GM21825 (cell line): ENCODE results near the gene SLC13A2.

Experiments used
- ATAC-seq: cut with Tn5 transposase; IDR thresholded peaks from one replicate; pipeline ENCODE4 v1.9.1; 2021; ENCODE audit warnings: mild to moderate bottlenecking, moderate library complexity; ENCODE audit not compliant: unreplicated experiment

The SLC13A2 gene

DNA sequence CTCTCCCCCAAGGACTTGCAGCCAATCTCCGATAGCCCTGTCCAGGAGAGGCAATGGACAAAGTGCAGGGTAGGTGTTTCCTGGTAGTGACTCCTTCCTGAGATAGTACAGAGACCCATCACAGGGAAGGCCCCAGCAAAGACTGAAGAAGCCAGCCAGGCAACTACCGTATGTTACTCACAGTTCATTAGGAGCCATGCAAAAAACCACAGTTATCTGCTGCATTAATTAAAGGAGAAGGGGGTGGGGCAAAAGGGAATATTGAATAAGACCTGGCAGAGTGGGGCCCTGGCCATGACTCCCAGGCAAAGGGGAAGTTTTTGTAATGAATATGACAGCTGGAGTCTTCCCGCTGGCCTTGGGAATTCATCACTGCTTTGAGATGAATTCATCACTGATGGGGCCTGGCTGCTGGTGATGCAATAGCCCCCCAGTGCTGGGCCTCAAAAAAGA is 2.5 kb upstream of the SLC13A2 start:
- no peak for ATAC-seq

DNA sequence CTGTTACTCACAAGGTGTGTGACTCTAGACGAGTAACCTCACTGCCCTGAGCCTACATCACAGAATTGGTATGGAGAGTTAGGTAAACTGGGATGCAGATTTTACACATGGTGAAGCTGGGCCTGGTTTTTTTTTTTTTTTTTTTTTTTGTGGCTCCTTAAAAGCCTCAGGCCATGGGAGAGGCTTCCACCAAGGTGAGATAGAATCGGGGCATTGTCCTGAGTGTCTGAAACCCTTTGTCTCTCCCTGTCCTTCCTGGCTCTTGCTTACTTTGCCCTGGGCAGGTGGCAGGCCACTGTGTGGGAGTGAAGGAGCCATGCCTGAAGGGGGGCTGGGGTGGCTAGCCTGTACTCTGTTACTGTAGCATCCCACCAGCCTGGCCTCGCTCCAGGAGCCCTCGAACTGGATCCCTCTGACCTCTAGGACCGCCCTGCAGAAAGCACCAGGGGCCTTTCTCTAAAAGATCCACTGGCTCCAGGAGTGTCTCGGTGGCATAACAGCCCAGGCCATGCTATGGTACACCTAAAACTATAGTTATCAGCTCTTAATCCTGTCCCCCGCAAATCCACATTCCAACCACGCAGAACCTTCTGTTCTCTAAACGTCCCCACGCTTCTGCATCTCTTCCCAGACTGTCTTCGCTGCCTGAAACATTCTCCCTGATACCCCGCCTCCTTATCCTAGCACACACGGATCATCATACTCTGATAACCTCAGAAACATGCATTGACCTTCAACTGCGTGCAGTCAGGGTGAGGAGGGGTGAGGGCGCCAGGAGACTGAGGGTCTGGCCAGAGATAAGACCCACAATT is 1.7 kb upstream of the SLC13A2 start:
- no peak for ATAC-seq

DNA sequence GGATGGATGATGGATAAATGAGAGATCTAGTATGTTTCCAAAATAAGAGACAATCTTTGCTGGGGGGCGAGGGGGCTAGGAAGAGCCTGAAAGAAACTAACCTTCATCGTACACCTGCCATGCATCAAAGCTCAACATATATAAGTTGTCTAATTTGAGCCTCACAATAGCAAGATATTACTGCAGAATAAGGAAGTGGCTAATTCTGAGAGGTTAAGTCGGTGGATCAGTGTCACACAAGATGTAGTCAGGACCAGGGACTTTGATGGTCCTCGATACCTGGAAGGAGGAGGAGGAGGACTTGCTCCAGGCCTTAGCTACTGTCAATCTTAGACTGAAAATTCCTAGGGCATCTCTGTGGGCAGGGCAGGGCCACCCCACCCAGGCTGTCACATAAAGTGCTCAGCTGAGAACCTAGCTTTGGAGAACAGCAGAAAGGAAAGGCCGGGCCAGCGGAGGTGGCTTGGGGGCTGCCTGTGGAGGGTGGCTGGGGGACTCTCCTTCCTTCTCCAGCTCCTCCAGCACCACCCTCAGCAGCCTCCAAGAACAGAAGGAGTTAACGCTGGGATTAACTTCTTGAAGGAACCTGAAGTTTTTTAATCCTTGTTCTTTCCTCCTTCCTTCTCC is 460 bp upstream of the SLC13A2 start:
- no peak for ATAC-seq

DNA sequence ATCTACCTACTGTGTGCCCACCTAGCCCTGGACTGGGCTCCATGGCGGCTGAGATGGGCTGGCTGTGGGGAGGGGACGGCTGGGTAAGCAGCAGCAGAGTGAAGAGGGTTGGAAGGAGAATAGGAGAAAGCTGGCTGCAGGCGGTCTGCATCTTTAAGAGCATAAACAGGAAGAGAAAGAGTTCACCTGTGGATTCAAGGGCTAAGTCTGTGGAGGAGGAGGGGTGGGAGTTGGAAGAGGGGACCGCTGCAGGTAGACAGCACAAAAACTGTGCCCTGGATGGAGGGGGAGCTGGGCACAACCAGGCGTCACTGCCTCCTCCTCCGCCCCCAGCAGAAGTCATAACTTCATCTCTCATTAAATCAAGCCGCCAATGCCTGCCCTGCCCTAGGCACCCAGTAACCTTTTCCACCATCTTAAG is 677 bp downstream of the SLC13A2 start:
- no peak for ATAC-seq

DNA sequence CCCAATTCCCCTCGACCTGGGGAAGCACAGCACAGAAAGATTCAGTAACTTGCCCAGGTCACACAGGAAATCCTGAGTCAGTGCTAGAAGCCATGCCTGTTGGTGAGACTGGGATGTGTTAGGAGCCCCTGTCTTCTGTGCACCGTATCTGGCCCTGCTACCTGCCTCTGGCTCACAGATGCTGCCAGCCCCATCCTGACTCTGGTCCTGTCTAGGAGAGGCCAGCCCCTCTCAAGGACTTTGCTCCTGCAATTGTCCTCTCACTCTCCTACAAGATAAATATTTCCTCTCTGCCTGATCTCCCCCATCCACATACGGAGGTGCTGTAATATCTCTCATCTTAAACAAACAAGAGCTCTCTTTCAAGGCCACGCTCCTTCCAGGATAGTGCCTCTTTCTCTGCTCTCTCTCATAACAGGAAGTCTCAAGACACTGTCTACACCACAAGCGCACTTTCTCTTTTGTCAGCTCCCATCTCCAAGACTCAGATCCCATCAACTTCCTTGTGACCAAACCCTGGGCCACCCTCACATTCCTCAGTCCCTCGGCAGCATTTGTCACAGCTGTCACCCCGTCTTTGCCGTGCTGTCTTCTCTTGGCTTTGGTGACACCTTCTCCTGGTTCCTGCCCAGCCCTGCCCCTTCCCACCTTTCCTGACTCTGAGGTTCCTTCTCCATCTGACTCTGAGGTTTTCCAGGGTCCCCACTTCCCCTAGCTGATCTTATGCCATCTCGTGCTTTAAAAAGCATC is 1.9 kb downstream of the SLC13A2 start:
- ATAC-seq, result no peak

DNA sequence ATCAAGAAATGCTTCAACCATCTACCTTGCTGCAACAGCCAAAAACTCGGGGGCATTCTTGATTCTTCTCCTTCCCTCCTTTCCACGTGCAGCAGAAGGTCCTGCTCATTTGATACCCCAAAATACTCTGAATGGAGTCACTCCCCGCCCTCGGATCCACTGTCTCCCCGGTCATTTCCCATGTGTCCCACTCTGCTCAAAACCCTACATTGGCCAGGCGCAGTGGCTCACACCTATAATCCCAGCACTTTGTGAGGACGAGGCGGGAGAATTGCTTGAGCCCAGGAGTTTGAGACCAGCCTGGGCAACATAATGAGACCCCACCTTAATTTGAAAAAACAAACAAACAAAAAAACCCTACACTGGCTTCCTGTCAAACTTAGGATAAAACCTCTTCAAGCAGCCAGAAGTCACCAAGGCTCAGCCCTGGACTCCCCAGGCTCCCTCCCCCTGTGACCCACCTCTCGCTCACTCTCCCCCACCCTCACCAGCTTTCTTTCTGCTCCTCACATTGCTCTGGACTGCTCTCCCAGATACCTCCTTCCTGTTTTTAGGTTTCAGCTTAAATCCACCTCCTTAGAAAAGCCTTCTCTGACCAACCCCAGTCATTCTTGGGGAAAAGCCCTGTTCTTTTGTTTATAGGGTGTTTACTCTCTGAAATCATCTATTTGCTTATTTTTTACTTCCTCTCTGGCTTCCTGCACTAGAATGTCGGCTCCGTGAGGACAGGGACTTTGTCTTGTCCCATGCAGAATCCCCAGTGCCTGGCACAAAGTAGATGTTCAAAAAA is 2.8 kb downstream of the SLC13A2 start:
- ATAC-seq, result no peak

DNA sequence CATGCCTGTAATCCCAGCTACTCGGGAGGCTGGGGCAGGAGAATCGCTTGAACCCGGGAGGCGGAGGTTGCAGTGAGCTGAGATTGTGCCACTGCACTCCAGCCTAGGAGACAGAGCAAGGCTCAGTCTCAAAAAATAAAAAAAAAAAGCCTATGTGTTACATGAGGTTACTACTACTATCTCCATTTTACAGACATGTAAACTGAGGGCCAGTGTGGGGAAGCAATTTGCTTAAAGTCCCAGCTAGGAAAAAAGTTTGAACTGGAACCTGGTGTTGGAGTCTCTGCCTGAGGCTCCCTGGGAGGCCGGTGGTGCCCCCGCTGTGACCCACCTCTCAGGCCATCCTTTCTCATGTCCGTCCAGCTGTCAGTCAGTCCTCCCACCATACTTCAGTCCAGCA is 4.5 kb downstream of the SLC13A2 start:
- no peak for ATAC-seq

DNA sequence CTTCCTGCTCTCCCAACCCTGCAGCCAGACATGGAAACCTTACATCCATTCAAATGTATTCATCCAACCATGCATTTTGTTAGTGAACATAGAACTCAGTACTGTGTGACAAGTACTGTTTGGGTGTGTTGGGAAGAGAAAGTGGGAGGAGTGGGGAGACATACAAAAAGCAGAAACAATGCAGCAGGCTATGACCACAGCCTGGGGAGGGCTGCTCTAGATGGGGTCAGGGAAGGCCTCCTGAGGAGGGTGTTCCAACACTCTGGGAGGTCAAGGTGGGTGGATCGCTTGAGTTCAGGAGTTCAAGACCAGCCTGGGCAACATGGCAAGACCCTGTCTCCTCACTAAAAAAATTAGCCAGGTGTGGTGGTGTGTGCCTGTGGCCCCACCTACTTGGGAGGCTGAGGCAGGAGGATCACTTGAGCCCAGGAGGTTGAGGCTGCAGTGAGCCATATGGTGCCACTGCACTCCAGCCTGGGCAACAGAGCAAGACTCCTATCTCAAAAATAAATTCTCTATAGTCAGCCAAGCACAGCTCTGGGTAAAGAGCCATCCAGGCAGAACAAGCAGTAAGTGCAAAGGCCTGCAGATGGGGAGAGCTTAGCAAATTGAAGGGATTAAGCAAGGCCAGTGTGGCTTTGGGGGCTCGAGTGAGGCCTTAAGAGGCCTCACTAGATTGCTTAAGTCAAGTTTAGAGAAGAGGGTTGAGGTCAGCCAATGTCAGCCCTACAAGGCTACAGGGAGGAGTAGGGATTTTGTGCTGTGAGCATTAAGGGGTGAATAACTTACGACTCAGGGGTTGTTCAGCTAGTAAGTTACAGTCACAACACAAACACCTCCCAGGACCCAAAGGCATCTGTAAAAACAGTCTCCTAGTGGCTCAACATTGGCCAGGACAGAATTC is 5.5 kb downstream of the SLC13A2 start:
- ATAC-seq, result no peak

DNA sequence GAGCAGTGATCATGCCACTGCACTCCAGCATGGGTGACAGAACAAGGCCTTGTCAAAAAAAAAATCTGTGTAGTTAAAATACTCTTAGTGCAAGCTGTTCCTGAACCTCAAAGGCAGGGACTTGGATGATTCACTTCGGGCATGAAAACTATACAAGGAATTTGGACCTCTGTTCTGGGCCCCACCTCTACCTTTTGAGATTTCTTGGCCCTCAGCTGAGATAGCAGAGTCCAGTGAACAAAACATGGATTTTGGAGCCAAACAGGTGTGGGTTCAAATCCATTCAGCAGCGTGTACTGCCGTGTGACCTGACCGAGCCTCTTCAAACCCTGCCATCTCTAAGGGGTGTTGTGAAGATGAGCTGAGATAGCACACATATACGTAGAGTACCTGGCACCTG is 6.8 kb downstream of the SLC13A2 start:
- ATAC-seq, result no peak

DNA sequence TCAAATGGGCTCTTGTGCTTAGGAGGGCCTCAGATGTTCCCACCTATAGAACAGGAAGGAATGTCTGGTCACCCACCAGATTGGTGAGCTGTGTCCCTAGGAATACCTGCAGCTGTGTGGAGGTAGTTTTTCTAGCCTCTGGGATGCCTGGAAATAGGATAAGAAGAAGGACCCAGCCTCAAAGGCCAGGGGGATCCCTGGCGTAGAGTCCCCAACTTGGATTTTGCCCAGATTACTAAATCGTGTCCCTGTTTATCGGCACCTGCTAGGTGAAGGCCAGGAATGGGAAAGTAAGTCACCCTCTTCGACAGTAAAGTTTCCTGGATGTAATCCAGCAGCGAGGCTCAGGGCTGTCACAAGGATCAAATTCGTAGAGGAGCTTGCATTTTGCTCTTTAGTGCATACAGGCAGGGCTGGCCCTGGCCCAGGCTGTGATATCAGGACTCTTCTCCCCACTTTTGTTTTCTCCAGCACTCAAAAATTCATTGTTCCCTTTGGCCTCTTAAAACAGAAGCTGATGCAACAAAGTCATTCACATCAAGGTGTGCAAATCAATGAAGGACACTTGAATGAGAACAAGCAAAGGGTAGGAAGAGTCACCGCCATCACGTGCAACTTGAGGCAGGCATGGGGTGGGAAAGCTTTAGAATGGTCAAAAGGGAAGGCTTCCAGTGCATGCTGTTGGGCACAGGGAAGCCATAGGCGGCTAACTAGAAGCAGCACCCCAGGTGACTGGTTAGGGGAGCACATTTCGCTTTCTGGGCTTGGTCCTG is 7.5 kb downstream of the SLC13A2 start:
- ATAC-seq, result no peak

DNA sequence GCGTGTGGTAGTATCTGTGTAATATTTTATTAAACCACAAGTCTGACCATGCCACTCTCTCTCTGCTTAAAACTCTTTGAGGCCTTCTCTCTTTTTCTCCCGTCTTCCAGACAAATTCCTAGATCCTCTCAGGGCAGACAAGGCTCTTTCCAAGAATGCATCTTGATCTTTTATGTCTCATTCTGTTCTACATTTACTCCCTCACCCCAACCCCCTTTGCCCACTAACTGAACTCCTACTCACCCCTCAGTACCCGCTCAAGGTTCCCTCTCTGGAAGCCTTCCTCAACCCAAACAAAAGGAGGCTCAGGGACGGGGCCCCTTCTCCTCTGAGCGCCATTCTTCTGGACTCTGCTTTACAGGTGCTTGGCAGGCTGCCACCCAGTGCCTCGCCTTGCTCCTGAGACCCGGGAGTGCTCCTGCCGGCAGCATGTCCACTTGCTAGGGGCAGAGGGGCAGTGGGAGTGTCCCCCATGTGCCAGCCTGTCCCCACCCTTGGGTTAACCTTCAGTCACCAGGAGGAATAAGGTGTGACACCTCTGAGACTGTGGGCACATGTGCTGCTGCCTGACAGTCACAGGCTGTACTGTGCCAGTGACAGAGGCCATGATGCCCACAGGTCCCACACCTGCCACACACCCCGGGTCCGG is 9.2 kb downstream of the SLC13A2 start:
- no peak for ATAC-seq

DNA sequence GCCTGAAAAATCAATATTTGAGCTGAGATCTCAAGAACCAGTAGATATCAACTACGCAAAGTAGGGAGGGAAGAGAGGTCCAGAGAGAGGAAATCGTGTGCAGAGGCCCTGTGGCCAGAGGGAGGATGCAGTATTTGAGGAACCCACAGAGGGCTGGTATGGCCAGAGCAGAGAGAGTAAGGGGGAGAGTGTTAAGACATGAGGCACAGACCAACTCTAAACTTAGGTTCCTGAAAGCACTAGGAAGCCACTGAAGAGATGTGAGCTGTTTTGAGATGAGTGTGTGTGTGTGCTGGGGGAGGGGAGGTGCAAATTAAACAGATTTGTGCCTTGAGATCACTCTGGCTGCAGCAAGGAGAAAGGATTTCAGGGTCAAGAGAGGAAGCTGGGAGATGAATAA is 10.9 kb downstream of the SLC13A2 start:
- ATAC-seq, result peak; percentile 68

DNA sequence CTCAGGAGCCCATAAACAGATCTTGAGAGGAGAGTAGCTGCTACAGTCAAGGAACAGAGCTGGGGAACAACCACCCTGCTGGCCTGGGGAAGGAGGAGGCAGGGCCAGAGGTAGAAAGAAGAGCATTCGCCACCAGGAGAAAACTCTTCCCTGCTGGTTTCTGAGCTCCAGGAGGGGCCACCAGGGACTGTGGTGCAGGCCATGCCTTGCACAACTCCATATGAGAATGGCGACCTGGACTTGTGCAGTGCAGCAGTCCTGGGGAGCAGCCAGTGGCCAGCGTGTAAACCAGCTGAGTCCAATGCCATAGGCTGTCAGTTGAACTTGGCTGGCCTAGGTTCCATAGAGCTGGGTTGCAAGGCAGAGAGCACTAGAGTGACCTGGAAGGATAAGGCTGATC is 11.6 kb downstream of the SLC13A2 start:
- no peak for ATAC-seq

DNA sequence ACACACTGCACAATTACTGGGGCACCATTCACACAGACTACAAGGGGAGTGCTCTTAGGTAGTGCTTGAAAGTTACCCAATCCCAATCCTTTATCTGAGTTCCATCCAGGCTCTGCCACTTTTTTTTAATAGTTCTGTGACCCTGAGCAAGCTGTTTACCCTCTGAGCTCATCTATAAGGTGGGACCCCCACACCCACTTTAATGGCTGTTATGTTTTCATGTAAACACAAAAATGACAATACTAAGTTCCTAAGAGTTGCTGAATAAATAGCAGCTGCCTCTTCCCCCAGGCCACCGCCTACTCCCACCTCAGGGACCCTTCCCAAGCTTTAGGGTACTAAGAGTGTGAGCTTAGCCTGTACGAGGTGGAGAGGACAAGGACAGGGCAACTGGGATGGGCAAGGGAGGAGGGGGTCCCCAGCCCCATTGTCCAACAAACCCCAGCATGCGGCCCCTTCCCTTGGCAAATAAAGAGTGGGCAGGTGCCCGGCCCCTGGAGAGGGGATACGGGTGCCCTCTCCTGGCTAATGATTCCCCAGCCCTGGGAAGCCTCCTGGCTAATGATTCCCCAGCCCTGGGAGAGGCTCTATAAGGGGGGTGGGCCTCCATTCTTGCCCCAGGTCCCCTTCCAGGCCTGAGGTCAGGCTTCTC is 14.6 kb downstream of the SLC13A2 start:
- no peak for ATAC-seq

DNA sequence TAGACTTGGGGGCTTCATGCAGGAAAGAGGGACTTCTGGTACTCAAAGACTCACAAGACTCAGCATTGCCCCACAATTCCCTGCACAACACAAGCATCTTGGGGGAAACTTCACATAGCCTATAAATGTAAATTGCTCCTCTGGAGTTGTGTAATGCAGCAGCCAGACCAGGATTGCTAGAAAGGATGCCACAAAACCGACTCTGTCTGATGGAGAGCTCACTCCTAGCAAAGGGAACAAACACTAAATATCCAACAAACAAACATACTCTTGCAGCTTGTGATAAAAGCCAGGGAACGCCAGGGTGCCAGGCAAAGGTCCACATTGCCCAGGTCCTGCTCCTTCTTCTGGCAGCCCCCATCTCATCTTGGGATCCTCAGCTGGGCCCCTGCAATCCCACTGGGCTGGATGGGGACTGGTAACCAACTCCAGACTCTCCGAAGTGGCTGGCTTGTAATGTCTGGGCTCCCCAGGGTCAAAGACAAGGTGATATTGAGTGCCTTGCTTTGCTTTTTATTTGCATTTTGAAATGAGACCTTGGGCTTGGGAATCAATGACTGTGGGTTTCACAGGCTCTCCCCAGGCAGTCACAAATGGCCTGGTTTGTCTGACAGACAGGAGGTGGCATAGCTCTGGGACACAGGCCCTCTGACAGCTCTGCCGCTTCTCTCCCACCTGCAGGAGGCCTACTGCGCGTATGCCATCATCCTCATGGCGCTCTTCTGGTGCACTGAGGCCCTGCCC is 15.3 kb downstream of the SLC13A2 start:
- ATAC-seq, result no peak

DNA sequence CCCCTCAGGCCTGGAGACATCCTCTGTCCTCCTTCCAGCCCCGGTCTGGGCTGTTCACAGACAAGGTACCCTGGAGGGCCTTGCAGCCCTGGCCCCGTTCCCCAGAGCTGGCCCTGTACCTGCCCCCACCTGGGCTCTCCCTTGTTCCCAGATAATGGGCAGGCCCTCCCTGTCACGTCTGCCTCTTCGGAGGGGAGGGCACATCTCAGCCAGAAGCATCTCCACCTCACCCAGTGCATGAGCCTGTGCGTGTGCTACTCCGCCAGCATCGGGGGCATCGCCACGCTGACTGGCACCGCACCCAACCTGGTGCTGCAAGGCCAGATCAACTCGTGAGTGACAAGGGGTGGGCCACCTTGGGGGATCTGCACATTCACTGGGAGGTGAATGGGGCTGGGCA is 17.8 kb downstream of the SLC13A2 start:
- ATAC-seq, result no peak

DNA sequence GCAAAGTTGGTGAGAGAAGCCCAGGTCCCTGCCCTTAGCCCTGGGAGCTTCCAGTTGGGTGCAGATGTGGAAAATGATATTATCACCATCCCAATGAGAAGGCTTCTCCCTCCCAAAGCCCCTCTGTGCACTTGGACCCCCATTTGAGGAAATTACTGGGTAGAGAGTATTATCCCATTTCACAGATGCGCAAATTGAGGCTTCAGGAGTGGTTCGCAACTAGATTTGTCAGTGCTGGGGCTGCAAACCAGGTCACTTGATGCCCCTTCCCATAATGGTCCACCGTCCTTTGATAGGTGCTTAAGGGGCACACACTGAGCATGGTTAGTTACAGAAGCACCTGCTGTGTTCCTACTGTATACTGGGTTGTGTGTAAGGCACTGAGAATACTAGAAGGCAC is 18.4 kb downstream of the SLC13A2 start:
- ATAC-seq, result no peak
